WTC11 (cell line): Measurements from ENCODE around the gene GPR68.

Experiments
- ETV6 ChIP-seq: sonication (generic); formaldehyde crosslinking; IDR thresholded peaks from 2 replicates; pipeline ENCODE4 v1.8.1; 2022; ENCODE audit warnings: mild to moderate bottlenecking, missing genetic modification reagents
- HMGA2 ChIP-seq: fragments of 250-450 bp; sonication (Bioruptor Pico); IDR thresholded peaks from 2 replicates; pipeline ENCODE4 v1.4.0; 2021; ENCODE audit warnings: mild to moderate bottlenecking, moderate library complexity
- MAX ChIP-seq: sonication (generic); formaldehyde crosslinking; IDR thresholded peaks from 2 replicates; pipeline ENCODE4 v1.8.0; 2022; ENCODE audit warnings: mild to moderate bottlenecking, missing genetic modification reagents
- NFE2L1 ChIP-seq: sonication (generic); formaldehyde crosslinking; IDR thresholded peaks from 2 replicates; pipeline ENCODE4 v1.8.1; 2023; ENCODE audit warnings: missing genetic modification reagents
- NFYB ChIP-seq: sonication (generic); formaldehyde crosslinking; conservative IDR thresholded peaks from 2 replicates; pipeline ENCODE4 v1.8.0; 2022; ENCODE audit warnings: low read depth, missing genetic modification reagents
- NR2C2 ChIP-seq: sonication (generic); formaldehyde crosslinking; IDR thresholded peaks from 2 replicates; pipeline ENCODE4 v1.8.0; 2022; ENCODE audit warnings: mild to moderate bottlenecking, missing genetic modification reagents
- TEAD1 ChIP-seq: sonication (generic); formaldehyde crosslinking; IDR thresholded peaks from 2 replicates; pipeline ENCODE4 v1.8.0; 2022; ENCODE audit warnings: mild to moderate bottlenecking, missing genetic modification reagents
- USF1 ChIP-seq: sonication (generic); formaldehyde crosslinking; IDR thresholded peaks from 2 replicates; pipeline ENCODE4 v1.8.0; 2022; ENCODE audit warnings: mild to moderate bottlenecking, missing genetic modification reagents
- TF ChIP-seq, protein P1 (sequence below): fragments of 200-600 bp; IDR thresholded peaks from 2 replicates; pipeline ENCODE4 v1.8.0; 2022; ENCODE audit warnings: antibody characterized with exemption
- TF ChIP-seq, protein P2 (sequence below): sonication (generic); formaldehyde crosslinking; IDR thresholded peaks from 2 replicates; pipeline ENCODE4 v1.8.1; 2022; ENCODE audit warnings: mild to moderate bottlenecking, moderate library complexity, missing genetic modification reagents
- TF ChIP-seq, protein P3 (sequence below): sonication (generic); formaldehyde crosslinking; conservative IDR thresholded peaks from 2 replicates; pipeline ENCODE4 v1.8.1; 2022; ENCODE audit warnings: mild to moderate bottlenecking, missing genetic modification reagents
- TF ChIP-seq, protein P4 (sequence below): sonication (generic); formaldehyde crosslinking; IDR thresholded peaks from 2 replicates; pipeline ENCODE4 v1.8.0; 2023; ENCODE audit warnings: mild to moderate bottlenecking, missing genetic modification reagents

- TF ChIP-seq NFE2L1 (CRISPR knock-in tag) (no peak), NFYB (CRISPR knock-in tag) (no peak), ETV6 (CRISPR knock-in tag) (no peak), HMGA2 (CRISPR knock-in tag) (no peak), TEAD1 (CRISPR knock-in tag) (no peak), NR2C2 (CRISPR knock-in tag) (no peak), MAX (CRISPR knock-in tag) (no peak), USF1 (CRISPR knock-in tag) (no peak)
- TF ChIP-seq, protein P1, sequence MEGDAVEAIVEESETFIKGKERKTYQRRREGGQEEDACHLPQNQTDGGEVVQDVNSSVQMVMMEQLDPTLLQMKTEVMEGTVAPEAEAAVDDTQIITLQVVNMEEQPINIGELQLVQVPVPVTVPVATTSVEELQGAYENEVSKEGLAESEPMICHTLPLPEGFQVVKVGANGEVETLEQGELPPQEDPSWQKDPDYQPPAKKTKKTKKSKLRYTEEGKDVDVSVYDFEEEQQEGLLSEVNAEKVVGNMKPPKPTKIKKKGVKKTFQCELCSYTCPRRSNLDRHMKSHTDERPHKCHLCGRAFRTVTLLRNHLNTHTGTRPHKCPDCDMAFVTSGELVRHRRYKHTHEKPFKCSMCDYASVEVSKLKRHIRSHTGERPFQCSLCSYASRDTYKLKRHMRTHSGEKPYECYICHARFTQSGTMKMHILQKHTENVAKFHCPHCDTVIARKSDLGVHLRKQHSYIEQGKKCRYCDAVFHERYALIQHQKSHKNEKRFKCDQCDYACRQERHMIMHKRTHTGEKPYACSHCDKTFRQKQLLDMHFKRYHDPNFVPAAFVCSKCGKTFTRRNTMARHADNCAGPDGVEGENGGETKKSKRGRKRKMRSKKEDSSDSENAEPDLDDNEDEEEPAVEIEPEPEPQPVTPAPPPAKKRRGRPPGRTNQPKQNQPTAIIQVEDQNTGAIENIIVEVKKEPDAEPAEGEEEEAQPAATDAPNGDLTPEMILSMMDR, result no peak
- TF ChIP-seq, protein P2, sequence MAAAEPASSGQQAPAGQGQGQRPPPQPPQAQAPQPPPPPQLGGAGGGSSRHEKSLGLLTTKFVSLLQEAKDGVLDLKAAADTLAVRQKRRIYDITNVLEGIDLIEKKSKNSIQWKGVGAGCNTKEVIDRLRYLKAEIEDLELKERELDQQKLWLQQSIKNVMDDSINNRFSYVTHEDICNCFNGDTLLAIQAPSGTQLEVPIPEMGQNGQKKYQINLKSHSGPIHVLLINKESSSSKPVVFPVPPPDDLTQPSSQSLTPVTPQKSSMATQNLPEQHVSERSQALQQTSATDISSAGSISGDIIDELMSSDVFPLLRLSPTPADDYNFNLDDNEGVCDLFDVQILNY (CRISPR knock-in tag), result no peak
- TF ChIP-seq, protein P3, sequence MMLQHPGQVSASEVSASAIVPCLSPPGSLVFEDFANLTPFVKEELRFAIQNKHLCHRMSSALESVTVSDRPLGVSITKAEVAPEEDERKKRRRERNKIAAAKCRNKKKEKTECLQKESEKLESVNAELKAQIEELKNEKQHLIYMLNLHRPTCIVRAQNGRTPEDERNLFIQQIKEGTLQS (CRISPR knock-in tag), result no peak
- TF ChIP-seq, protein P4, sequence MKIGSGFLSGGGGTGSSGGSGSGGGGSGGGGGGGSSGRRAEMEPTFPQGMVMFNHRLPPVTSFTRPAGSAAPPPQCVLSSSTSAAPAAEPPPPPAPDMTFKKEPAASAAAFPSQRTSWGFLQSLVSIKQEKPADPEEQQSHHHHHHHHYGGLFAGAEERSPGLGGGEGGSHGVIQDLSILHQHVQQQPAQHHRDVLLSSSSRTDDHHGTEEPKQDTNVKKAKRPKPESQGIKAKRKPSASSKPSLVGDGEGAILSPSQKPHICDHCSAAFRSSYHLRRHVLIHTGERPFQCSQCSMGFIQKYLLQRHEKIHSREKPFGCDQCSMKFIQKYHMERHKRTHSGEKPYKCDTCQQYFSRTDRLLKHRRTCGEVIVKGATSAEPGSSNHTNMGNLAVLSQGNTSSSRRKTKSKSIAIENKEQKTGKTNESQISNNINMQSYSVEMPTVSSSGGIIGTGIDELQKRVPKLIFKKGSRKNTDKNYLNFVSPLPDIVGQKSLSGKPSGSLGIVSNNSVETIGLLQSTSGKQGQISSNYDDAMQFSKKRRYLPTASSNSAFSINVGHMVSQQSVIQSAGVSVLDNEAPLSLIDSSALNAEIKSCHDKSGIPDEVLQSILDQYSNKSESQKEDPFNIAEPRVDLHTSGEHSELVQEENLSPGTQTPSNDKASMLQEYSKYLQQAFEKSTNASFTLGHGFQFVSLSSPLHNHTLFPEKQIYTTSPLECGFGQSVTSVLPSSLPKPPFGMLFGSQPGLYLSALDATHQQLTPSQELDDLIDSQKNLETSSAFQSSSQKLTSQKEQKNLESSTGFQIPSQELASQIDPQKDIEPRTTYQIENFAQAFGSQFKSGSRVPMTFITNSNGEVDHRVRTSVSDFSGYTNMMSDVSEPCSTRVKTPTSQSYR, result no peak
Measured at GRCh38 chr14:91250912-91251311, 6.4 kb upstream of the GPR68 start.
